Measurements from ENCODE around the gene RYR2. TPM values are rescaled to one million over a fixed set of nuclear protein-coding genes. Genes with fewer than 3 reads are reported as not detected.
"Not testable (repeated sequence)": the region's sequence is repeated elsewhere in the genome, so short reads cannot be mapped to it uniquely, and the experiment has no call there.

RYR2 gene
- total RNA-seq, 2 experiments from 2014 or later = not detected

DNA sequence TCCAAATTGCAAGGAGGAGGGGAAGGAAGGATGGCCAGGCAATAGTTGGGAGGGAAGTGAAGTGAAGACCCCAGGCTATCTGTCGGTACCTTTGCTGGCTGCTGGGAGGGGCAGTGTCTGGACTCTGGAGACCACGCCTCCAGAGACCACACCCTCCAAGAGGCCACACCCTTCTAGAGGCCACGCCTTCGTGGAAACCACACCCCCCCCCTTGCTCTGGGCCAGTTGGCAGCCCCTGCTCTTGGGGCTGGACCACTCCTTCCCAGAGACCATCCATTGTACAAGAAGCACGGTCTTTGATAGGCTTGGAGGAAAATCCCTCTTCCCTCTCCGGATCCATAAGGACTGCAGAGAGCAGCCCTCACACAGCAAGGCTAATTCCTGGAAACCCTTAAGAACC, 73.1 kb downstream of the RYR2 start:
- Mint-ChIP-seq H3K27ac (no peak overlapping the region), H3K27me3 (no peaks in the 10 kb centered on the region), H3K4me3 (no peak overlapping the region), H3K36me3 (ENCODE audit: low read depth) (no peaks in the 10 kb centered on the region), H3K4me1 (no peaks in the 10 kb centered on the region), H3K9me3 (no peaks in the 10 kb centered on the region)
- no peak for DNase-seq
- ChIA-PET POLR2A (no interaction called here), CTCF (no interaction called here)

DNA sequence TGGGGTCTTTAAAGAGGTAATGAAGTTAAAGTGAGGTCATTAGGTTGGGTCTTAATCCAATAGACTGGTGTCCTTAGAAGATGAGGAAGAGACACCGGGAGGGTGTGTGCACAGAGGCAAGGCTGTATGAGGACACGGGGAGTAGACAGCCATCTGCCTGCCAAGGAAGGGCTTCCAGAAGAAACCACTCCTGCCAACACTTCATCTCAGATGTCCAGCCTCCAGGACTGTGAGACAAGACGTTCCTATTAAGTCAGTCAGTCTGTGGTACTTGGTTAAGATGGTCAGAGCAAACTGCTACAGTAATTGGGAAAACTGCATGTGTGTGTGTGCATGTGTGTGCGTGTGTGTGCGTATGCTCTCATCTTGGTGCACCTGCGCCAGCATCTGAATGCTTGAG, 77.1 kb downstream of the RYR2 start:
- no peaks in the 10 kb centered on the region for H3K36me3 Mint-ChIP-seq (ENCODE audit: low read depth)
- no peaks in the 10 kb centered on the region for H3K27me3 Mint-ChIP-seq
- no peaks in the 10 kb centered on the region for H3K4me1 Mint-ChIP-seq
- no peak overlapping the region for H3K27ac Mint-ChIP-seq
- ChIA-PET POLR2A (no interaction called here), CTCF (no interaction called here)
- DNase-seq = no peak
- H3K9me3 Mint-ChIP-seq = no peaks in the 10 kb centered on the region
- no peak overlapping the region for H3K4me3 Mint-ChIP-seq

DNA sequence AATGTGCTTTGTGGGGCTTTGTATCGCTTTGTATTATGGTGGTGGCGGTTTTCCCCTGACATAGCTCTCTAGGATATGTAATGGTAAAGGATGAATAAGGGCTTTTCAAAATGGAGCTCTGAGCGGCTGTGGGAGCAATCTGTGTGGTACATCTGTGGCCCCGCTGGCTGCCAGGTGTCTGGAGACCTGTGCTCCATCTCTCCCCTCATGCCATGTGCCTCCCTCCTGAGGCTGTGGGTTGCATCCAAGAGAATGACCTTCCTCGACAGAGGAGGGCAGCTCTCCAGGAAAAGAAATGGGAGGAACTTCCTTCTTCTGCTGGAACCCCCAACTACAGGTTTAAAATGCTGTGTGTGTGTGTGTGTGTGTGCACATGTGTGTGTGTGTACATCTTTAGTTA, 78.7 kb downstream of the RYR2 start:
- Mint-ChIP-seq H3K9me3 (no peaks in the 10 kb centered on the region), H3K27ac (no peak overlapping the region), H3K36me3 (ENCODE audit: low read depth) (no peaks in the 10 kb centered on the region), H3K4me1 (no peaks in the 10 kb centered on the region), H3K27me3 (no peaks in the 10 kb centered on the region), H3K4me3 (no peak overlapping the region)
- ChIA-PET CTCF (no interaction called here), POLR2A (no interaction called here)
- no peak for DNase-seq

GRCh38 chr1:237124856-237125462, 83.0 kb downstream of the RYR2 start:
- no peak overlapping the region for H3K4me3 Mint-ChIP-seq
- ChIA-PET CTCF (no interaction called here), POLR2A (no interaction called here)
- H3K4me1 Mint-ChIP-seq = no peaks in the 10 kb centered on the region
- H3K27me3 Mint-ChIP-seq = no peaks in the 10 kb centered on the region
- H3K27ac Mint-ChIP-seq = no peak overlapping the region
- DNase-seq = no peak
- no peaks in the 10 kb centered on the region for H3K36me3 Mint-ChIP-seq (ENCODE audit: low read depth)
- H3K9me3 Mint-ChIP-seq = peaks cover 6% of the 10 kb centered on the region

DNA sequence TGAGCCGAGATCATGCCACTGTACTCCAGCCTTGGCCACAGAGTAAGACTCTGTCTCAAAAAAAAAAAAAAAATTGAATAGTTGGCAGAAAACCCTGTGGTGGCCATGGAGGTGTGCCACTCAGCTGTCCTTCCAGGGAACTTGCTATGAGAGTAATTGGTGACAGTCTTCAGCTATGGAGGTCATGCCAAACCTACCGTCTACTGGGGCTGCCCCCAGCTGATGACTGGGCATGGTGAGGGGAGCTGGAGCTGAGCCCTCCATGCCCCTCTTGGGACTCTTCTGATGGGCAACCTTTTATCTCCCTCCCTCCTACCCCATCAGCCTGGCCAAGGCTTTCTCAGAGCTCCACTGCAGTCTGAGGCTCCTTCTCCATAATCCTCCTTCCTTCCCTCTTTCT, 84.2 kb downstream of the RYR2 start:
- Mint-ChIP-seq H3K9me3 (peaks cover 6% of the 10 kb centered on the region), H3K36me3 (ENCODE audit: low read depth) (no peaks in the 10 kb centered on the region), H3K4me3 (no peak overlapping the region), H3K27me3 (no peaks in the 10 kb centered on the region), H3K4me1 (no peaks in the 10 kb centered on the region), H3K27ac (no peak overlapping the region)
- ChIA-PET CTCF (interaction anchor here (0.7 kb wide), 1 partner anchor 1600 kb away, joined by 3 read pairs; no protein-coding TSS in a partner anchor), POLR2A (no interaction called here)
- no peak for DNase-seq

DNA sequence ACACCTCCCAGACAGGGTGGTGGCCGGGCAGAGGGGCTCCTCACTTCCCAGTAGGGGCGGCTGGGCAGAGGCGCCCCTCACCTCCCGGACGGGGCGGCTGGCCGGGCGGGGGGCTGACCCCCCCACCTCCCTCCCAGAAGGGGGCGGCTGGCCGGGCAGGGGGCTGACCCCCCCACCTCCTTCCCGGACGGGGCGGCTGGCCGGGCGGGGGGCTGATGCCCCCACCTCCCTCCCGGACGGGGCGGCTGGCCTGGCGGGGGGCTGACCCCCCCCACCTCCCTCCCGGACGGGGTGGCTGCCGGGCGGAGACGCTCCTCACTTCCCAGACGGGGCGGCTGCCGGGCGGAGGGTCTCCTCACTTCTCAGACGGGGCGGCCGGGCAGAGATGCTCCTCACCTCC, 85.3 kb downstream of the RYR2 start:
- CTCF ChIA-PET; H3K4me3 Mint-ChIP-seq; H3K27me3 Mint-ChIP-seq; H3K4me1 Mint-ChIP-seq; H3K36me3 Mint-ChIP-seq (ENCODE audit: low read depth); POLR2A ChIA-PET; H3K27ac Mint-ChIP-seq; DNase-seq: not testable (repeated sequence)
- H3K9me3 Mint-ChIP-seq = peaks cover 10% of the 10 kb centered on the region

DNA sequence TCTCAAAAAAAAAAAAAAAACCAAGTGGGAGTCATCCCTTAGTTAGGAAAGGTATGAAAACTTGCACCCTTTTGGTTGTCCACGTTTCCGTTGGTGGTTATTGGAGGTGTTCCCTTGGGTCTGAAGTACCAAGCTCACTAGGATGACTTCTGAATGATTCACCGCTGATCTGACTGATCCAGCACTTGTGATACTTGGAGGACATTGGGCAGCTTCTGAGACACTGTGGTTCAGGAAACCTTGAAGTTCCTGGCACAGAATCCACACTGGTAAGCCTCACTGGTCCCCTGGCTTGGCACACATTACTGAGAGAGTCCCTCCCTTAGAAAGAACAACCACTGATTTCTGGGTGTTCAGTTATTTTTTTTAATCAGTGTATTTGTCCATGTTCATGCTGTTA, 91.9 kb downstream of the RYR2 start:
- Mint-ChIP-seq H3K4me3 (no peak overlapping the region), H3K36me3 (ENCODE audit: low read depth) (no peaks in the 10 kb centered on the region), H3K27ac (no peak overlapping the region), H3K4me1 (no peaks in the 10 kb centered on the region), H3K27me3 (no peaks in the 10 kb centered on the region), H3K9me3 (peaks cover 11% of the 10 kb centered on the region)
- ChIA-PET CTCF (no interaction called here), POLR2A (no interaction called here)
- no peak for DNase-seq

DNA sequence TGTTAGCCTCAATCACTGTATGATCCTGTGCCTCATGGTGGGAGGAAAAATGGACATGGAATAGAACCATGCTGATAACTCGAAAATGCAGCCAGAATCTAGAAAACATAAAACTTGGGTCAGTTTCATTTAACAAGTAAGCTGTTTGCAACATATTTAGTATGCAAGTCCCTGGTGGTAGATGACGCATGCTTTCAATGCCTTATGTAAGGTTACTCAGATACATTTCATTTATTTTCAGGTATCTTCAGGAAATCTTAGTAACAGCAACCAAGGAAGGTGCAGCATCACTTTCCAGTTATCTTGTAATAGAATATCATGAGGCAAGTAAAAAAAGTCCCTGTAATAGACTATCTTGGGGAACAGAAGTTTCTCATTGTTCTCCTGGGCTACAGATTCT, 92.9 kb downstream of the RYR2 start:
- Mint-ChIP-seq H3K4me1 (no peaks in the 10 kb centered on the region), H3K9me3 (peaks cover 11% of the 10 kb centered on the region), H3K36me3 (ENCODE audit: low read depth) (no peaks in the 10 kb centered on the region), H3K27ac (no peak overlapping the region), H3K27me3 (no peaks in the 10 kb centered on the region), H3K4me3 (no peak overlapping the region)
- no peak for DNase-seq
- ChIA-PET CTCF (no interaction called here), POLR2A (no interaction called here)

- no peak for DNase-seq
- Mint-ChIP-seq H3K27me3 (no peaks in the 10 kb centered on the region), H3K27ac (no peak overlapping the region), H3K4me3 (no peak overlapping the region), H3K9me3 (no peaks in the 10 kb centered on the region), H3K36me3 (ENCODE audit: low read depth) (no peaks in the 10 kb centered on the region), H3K4me1 (no peaks in the 10 kb centered on the region)
- ChIA-PET POLR2A (no interaction called here), CTCF (no interaction called here)
Measured at GRCh38 chr1:237138551-237138950, 96.6 kb downstream of the RYR2 start.

DNA sequence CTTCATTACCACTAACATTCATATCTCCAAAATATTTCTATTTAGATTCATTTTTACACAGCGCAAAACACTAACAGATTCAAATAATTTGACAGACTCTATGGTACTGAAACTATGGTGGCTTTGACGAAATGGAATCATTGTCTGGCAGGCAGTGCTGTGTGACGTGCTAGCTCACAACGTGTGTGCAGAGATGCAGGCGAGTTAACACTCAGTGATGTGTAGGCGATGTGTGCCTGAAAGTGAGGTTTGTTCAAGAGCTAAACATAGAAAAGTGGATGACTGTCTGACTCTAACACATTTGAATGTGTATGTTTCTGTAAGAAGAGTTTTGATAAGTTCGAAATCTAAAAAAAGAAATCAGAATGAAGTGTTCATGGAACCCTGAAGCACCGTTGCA, 97.7 kb downstream of the RYR2 start:
- Mint-ChIP-seq H3K27me3 (no peaks in the 10 kb centered on the region), H3K27ac (no peak overlapping the region), H3K4me1 (no peaks in the 10 kb centered on the region), H3K9me3 (no peaks in the 10 kb centered on the region), H3K4me3 (no peak overlapping the region), H3K36me3 (ENCODE audit: low read depth) (no peaks in the 10 kb centered on the region)
- POLR2A ChIA-PET = no interaction called here
- DNase-seq = no peak
- CTCF ChIA-PET = no interaction called here

DNA sequence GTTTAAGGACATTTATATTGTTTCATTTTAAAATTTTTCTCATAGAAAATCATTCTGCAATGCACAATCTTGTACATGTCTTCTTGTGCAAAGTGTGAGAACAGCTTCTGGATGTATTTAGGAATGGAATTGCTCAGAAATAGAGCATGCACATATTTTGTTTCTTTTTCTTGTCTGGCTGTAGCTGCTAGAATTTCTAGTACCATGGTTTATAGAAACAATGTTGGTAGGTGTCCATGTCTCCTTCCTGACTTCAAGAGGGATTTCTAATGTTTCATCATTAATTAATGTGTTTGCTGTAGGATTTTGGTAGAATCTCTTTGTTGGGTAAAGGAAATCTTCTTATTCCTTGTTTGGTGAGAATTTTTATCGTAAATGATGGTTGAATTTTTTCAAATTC, 99.0 kb downstream of the RYR2 start:
- Mint-ChIP-seq H3K4me3 (no peak overlapping the region), H3K36me3 (ENCODE audit: low read depth) (no peaks in the 10 kb centered on the region), H3K27me3 (no peaks in the 10 kb centered on the region), H3K27ac (no peak overlapping the region), H3K4me1 (no peaks in the 10 kb centered on the region), H3K9me3 (no peaks in the 10 kb centered on the region)
- ChIA-PET POLR2A (no interaction called here), CTCF (no interaction called here)
- no peak for DNase-seq

- no peaks in the 10 kb centered on the region for H3K4me1 Mint-ChIP-seq
- no peaks in the 10 kb centered on the region for H3K36me3 Mint-ChIP-seq (ENCODE audit: low read depth)
- no peaks in the 10 kb centered on the region for H3K9me3 Mint-ChIP-seq
- no peak overlapping the region for H3K27ac Mint-ChIP-seq
- ChIA-PET CTCF (no interaction called here), POLR2A (no interaction called here)
- DNase-seq = no peak
- no peak overlapping the region for H3K4me3 Mint-ChIP-seq
- H3K27me3 Mint-ChIP-seq = no peaks in the 10 kb centered on the region
Measured at GRCh38 chr1:237141502-237141901, 99.5 kb downstream of the RYR2 start.

- no peak for DNase-seq
- Mint-ChIP-seq H3K27ac (no peak overlapping the region), H3K4me3 (no peak overlapping the region), H3K4me1 (no peaks in the 10 kb centered on the region), H3K36me3 (ENCODE audit: low read depth) (no peaks in the 10 kb centered on the region), H3K9me3 (no peaks in the 10 kb centered on the region), H3K27me3 (no peaks in the 10 kb centered on the region)
- CTCF ChIA-PET = interaction anchor here (0.7 kb wide), 1 partner anchor 1630 kb away, joined by 5 read pairs; no protein-coding TSS in a partner anchor
- POLR2A ChIA-PET = no interaction called here
Measured at GRCh38 chr1:237145379-237146135, 103.6 kb downstream of the RYR2 start.

- POLR2A ChIA-PET = no interaction called here
- no peak for DNase-seq
- H3K27me3 Mint-ChIP-seq = no peaks in the 10 kb centered on the region
- H3K27ac Mint-ChIP-seq = no peak overlapping the region
- no peaks in the 10 kb centered on the region for H3K36me3 Mint-ChIP-seq (ENCODE audit: low read depth)
- CTCF ChIA-PET = no interaction called here
- no peak overlapping the region for H3K4me3 Mint-ChIP-seq
- no peaks in the 10 kb centered on the region for H3K4me1 Mint-ChIP-seq
- H3K9me3 Mint-ChIP-seq = no peaks in the 10 kb centered on the region
Measured at GRCh38 chr1:237146241-237146640, 104.3 kb downstream of the RYR2 start.

Data from activated CD4-positive, alpha-beta T cell treated with anti-CD3 and anti-CD28 coated beads, Interleukin-2, amount 10 ng/mL, durations not matched to agents 7 days and 5 days (primary cell).